GM19397 (cell line): ENCODE data around the gene DTHD1.

ENCODE experiments used
- ATAC-seq: cut with Tn5 transposase; IDR thresholded peaks from one replicate; pipeline ENCODE4 v1.9.1; 2021; ENCODE audit warnings: mild to moderate bottlenecking, moderate library complexity; ENCODE audit not compliant: unreplicated experiment

Gene DTHD1

DNA sequence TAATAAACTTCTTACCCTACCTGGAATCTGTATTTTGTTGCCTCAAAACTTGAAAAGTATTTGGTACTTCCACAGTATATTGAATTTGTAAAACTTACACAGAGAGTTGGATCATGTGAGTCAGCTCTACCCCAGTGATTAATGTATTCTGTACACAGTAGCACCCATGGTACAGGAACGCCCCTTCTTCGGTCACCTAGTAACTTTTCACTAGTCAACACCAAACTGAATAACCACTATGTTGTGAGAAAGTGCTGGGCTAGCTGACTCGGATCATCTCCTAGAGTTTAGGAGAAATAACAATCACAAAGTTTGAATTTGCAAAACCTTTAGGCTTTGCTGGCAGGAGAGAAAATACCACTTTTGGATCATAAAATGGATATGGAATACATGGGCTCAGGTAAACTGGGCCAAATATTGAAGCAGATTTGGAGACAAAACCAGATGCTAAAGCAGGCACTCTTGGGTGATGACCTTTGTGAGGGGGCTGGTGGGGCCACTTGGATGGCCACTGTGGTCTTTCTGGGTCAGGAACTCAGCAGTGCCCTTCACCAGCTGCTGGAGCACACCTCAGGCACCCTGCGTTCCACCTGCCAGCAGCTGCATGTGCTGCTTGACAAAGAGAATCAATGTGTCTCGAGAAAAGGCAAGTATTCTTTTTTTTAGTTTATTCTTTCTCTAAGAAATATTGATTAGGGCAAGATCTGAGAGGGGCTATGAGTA is at the start of gene DTHD1:
DTHD1 (plus strand) TSS at position 233 of the 723 bp plus-strand sequence; CDS start at position 376, 143 bp downstream.
- no peak for ATAC-seq

DNA sequence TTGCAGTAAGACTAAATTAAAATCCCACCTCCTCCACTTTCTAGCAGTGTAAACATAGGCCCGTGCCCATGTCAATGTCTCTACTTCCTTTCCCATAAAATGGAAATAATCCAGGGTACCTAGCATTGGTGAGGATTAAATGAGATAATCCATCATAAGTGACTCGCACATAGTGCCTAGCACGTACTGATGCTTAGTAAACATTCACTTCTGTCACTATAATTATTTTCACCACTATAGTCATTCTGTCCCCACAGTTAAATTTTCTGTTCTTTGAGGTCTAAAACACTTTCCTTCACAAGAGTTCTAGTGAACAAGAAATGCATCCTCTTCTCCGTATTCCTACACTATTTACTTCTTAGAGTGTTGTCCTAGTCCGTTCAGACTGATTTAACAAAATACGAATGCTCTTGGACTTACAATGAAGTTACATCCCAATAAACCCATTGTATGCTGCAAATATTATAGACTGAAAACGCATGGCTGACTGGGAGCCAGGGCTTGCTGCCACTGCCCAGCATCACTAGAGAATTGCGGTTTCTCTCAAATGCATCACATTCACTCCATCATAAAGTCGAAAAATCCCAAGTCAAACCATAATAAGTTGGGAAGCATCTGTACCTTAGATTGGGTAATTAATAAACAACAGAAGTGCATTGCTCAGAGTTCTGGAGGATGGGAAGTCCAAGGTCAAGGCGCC is 47.7 kb upstream of the DTHD1 start:
- ATAC-seq, result no peak

DNA sequence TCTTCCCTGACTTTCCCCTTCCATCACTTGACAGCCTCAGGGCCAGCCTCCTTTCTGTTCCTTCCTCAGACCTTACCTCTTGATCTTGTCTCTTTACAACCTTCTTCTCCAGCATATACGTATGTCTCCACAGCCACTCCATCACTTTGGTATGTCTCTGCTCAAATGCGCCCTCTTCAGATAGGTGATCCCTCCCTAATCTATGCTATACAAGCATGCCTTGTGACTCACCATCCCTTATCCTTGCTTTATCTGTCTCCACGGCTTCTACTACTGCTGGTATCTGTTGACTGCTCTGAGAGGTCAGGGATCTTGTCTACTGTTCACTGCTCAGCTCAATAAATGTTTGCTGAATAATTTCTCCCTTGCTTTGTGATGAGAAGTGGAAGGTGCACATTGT is 46.1 kb upstream of the DTHD1 start:
- no peak for ATAC-seq

DNA sequence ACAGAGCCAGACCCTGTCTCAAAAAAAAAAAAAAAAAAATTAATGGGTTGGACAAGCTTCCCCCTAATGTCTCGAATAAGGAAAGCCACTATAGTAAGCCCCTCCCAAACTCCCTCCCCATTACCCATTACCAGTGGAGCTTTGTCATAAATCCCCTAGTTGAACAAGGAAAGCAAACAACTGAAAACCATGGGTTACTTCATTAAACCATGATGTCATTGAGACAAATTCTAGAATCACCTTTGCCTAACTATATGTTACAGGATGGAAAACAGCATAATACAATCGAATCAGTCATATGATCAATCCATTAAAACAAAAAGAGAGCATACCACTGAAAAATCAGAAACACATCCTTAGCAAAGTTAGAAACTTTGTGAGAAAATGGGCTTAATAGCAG is 45.3 kb upstream of the DTHD1 start:
- no peak for ATAC-seq

DNA sequence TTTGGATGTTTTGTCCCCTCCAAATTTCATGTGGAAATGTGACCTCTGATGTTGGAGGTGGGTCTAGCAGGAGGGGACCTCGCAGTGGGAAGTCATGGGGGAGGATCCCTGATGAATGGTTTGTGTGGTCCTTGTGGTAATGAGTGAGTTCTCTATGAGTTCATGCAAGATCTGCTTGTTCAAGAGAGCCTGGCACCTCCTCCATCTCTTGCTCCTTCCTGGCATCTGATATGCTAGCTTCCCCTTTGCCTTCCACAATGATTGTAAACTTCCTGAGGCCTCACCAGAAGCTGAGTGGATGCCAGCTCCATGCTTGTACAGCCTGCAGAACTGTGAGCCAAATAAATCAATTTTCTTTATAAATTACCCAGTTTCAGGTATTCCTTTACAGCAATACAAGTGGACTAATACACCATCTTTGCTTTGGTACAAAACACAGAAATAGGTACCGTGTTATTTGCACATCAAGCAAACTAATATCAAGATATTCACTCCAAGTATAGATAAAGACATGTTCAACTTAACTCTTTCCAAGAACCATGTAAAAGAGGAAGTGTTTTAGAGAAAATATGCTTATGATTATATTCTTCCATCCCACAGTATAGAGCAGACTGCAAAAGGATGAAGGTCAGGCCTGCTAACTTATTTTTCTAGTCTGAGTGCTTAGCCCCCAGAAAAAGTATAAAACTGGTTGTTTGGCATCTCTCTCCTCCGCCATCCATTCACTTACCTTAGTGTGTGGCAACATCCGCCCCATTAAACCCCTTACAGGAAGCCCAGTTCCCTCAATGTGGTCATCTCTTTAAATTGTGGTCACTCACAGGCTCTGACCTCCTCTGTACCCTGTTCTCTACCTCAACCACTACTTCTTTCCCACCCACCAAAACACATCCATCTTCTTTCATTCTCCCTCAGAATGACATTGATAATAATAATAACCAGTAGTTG is 43.8 kb upstream of the DTHD1 start:
- ATAC-seq, result no peak

DNA sequence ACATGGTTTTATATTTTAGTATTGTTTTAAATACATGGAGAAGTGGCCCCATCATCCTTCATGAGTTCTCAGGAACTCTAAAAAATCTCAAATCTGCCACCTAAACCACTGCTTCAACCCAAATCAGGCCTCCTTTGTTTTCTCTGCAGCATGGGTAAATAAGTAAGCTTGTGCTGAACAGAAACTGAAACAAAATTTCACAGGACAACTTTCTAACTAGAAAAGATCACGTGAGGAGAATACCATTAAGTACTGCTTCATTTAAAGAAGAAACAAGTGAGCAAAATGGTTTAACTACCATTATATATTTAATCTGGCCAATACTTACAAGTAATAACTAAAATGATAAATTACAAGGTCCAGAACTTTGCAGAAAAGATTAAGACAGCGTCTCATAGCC is 39.6 kb upstream of the DTHD1 start:
- ATAC-seq, result peak; percentile 39

DNA sequence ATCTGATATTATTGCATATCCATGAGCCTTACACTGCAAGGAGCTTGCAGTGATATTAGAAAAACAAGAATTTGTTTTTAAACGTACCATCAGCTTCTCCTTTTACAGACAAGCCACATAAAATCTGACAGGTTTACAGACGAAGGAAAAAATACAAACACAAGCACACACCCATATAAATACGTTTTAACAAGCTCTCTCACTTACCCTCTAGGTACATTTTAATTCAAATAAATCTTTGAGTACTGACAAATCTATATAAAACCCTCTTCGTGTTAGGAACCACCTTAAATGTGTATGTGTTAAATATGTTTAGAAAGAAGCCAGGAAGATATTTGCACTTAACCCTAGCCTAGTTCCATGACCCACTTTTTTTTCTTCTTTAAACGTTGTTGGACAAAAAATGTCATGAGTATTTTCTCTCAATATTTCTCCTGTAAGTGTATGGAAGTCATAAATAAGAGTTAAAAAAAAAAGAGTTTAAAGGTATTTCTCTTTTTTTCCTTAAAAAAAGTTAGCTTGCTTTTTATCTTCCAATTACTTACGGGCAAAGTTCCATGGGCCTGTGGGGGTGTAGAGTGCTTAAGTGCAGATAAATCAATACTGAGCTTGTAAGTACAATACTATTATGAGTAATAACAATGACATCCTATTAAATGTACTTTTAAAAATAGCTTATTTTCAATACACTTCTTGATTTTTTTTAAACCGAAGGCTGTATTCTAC is 38.6 kb upstream of the DTHD1 start:
- no peak for ATAC-seq

DNA sequence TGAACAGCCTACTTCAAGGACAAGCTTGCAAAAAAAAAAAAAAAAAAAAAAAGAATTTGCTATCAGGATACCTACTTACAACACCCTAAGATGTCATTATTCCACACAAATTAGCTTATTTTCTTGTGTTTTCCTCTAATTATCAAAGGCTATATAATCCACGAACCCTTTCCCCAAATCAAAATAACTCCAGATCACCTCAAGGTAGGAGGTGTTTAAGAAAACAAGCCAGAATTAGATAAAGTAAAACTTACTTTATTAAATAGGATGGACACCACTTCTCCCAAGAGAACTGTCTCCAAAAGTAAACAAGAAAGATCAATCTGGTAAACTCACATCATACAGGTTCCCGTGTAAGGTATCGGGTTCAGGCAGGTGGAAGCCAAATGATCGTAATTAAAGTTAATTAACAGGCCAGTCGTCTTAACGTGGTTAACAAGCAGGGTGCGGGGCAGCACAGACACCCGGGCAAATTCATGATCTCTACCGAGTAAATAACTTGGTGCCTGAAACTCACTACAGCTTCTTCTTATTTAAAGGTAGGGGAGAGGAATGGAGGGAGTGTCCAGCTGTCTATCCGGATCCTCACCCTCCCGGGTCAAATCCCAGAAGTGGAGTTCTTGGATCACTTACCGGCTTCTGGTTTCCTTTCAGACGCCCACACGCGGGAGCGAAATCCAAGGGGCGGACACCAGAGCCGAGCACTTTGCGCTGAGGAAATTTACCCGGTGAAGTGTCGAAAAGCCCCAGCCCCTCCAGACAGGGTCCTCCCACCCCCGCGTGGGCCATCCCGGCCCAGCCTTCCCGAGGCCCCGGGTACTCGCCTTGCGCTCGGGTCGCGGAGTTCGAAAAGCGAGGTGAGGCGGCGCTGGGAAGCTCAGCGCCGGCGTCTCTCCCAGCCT is 37.8 kb upstream of the DTHD1 start:
- ATAC-seq, result peak; percentile 43

DNA sequence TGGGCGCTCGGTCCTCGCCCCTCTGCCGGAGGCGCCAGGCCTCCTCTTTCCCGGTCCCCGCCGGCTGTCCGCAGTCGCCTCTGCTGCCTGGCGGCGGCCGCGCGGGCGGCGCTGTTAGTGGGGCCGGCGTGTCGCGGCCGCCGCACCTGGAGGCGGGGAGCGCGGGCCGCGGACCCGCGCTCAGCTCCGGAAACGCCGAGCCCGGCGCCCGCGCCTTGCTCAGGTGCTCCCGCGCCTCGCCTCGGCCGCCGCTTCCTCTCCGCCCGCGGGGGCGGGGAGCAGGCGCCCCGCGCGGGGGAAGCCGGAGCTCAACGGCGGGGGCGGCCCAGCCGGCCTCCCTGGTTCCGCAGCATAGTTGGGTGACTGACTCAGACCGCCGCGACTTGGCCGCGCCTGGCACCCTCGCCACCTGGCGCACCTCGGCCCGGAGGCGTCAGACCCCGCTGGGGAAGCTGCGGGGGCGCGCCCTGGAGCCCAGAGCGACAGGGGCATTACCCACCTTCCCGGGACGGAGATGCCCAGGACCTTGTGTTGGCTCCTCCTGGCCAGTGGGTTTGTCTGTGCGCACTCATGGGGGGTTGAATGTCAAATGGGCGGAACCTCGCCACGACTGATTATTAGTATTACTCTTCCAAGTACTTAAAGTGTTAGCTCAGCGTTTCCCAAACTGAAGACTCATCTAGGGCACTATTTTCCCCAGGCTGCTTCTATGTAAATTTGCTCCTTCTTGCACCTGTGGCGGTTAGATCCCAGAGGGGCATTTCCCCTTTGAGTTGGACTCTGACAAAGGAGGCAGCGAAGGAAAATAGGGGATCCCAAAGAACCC is 36.9 kb upstream of the DTHD1 start, which contains the start of gene ARAP2:
ARAP2 (minus strand) TSS at position 258 of the 826 bp plus-strand sequence. CDS start 15,028 bp downstream, outside the sequence.
- ATAC-seq, result peak; percentile 67

DNA sequence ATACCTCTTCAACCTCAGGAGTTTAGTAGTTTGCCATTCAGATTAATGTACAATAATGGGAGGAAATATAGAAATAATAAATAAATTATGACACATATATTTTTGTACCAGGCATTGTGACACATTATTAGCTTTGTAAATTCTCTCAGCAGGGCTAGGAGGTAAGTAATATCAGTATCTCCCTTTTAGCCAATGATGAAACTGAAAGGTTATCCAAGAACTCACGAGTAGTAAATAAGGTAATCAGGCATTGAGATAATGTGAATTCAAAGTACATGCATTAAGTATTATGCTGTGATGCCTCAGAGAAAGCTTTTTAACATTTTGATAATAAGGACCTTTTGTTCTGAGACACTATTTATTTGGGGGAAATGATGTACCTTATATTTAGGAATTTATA is 31.8 kb upstream of the DTHD1 start:
- ATAC-seq, result no peak

DNA sequence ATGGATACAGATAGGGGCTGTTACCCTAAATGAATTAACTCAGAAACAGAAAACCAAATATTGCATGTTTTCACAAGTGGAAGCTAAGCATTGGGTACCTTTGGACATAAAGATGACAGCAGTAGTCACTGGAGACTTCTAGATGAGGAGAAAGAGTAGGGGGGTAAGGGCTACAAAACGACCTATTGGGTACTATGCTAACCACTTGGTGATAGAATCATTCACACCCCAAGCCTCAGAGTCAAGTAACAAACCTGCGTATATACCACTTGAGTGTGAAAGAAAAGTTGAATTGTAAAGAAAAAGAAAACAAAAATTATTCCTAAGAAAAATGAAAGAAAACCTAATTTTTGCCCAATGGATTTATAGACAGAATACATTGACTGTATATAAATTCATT is 29.4 kb upstream of the DTHD1 start:
- ATAC-seq, result no peak

DNA sequence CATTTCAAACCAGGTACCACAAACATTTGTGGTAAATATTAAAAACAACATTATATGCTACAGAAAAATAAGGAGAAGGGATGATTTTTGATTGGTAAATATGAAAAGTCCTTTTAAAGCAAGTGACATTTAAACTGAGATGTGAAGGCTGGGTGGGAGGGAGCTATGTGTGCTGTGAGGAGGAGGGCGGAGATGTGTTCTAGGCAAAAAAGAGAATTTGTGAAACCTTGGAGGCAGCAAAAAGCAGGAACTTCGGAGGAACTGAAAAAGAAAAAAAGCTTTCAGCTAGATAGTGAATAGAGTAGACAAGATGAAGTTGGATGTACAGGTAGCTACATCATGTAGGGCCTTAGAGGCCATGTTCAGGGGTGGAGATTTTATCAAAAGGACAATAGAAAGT is 27.0 kb upstream of the DTHD1 start:
- no peak for ATAC-seq

DNA sequence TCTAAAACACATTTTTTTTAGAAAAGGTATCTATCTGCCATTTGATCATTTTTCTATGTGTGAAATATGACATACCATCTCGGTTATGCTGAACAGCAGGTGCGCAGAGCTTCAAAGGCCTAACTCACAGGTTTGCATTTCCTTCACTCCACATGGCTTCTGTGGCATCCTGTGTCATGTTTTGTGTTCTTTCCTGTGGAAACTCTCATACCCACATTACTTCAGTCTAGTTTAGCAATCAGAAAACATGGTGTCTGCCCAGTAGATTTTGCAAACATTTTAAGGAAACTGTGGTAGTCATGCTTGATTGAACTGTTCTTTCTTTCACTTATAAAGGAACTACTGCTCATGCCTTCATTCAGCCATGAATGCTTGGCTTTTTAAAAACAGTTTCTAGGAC is 25.8 kb upstream of the DTHD1 start:
- peak; percentile 84 for ATAC-seq

DNA sequence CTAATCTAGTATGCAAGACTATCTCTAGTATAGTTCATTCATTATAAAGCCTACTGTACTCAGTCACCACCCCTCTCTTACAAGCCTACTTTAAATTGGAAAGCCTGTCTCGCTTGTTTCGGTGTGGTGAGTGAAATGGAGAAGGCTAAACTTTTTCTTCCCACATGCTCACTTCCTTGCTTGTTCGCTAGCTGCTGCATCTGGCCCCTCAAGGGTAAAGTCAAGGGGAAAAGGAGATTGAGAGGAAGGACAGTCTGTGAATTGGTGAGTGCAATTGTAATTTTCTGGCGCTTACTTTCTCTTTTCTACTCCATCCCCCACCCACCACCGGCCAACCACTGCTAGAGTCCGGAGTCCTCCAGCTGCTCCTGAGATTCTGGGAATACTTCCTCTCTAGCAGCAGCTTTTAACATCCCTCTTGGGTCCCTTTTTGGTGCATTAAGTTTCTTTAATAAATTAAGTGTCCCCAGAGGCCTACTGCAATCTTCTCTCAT is 25.0 kb upstream of the DTHD1 start:
- ATAC-seq, result peak; percentile 43

DNA sequence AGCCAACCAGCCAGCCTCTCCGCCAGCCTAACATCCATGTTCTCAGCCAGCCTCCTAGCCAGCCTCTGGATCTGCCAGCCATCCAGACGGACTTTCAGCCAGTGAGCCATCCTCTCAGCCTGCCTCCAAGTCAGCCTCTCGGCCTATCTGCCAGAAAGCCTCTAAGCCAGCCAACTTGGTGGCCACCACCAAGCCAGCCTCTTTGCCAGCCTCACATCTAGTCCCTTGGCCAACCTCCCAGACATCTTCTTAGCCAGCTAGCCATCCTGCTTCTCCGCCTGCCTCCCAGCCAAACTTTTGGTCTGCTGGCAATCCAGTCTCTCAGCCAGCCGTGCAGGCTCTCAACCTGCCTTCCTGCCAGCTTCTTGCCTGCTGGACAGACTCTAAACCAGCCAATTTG is 20.7 kb upstream of the DTHD1 start:
- ATAC-seq, result no peak

DNA sequence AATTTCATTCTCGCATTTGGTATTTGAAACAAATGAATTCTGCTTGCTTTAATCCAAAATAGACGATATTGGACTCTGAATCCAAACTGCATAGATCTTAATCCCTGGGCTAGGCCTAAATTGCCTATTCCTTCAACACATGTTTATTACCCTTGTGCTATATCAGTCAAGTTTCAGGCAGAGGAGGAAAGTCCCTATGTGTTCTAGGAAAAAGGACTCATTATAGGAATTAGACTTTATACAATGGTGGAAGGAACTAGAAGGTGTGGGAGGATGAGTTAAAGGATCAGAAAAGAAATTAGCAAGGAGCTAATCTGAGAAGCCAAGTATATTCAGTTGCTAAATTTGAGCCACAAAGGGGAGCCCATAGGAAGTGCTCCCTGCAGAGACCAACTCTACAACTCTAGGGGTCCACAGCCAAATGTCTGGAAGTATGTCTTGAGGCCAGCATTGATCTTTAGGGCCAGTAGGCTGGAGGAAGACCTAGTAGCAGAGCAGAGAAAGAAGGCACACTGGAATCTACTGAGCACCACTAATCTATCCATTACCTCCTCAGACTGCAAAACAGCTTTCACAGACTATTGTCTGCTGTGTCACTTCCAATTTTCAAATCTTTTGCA is 17.1 kb upstream of the DTHD1 start:
- ATAC-seq, result no peak

DNA sequence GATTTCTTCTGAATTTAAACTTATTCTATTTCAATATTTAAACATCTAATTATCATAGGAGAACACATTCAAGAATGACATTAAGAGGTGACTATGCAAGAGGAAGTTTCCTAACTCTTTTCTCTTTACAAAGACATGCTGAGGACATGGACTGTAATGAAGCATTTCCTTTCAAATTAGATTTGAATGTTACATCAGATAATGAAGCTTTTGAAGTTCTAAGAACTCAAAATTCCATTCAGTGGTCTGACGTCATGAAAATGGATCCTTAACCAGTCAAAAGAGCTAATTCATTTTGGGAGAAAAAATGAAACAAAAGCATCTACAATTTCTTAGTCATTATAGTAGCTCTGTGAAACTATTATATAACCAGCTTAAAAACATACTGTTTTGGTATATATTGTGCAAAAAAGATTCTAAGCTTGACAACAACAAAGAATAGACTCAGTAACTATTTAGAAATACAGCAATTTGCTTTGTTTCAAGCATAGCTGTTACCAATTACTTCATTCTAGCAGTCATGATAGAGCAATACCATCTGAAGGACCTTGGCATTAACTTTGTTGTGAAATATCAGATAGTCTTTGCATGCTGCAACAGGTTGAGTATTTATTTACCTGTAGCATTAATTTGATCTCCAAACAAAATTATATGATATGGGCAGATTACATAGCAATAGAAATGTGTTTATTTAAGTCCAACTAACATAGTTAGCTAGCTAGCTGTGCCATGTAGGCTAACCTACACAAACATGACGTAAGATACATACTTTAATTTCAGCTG is 13.7 kb upstream of the DTHD1 start:
- no peak for ATAC-seq
